IPS-NIHi7 (cell line): Measurements from ENCODE around the gene DGKD.

Source experiments
- DNase-seq: peaks from one replicate; pipeline ENCODE4 v3.0.0; 2012; ENCODE audit warnings: mixed read lengths; ENCODE audit errors: extremely low spot score

The DGKD gene

DNA sequence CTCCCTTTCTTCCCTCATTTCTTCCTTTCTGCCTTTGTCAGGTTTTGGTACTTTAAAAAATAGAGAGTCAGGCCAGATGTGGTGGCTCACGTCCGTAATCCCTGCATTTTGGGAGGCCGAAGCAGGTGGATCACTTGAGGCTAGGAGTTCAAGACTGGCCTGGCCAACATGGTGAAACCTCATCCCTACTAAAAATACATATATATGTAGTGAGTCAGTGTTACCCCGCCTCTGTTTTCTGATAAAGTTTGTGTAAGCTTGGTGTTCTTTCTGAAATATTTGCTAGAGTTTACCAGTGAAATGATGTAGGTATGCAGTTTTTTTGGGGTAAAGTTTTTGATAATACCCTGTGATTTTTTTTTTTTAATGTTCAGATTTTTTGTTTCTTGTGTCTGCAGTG is 58.8 kb downstream of the DGKD start:
- DNase-seq: no peak

DNA sequence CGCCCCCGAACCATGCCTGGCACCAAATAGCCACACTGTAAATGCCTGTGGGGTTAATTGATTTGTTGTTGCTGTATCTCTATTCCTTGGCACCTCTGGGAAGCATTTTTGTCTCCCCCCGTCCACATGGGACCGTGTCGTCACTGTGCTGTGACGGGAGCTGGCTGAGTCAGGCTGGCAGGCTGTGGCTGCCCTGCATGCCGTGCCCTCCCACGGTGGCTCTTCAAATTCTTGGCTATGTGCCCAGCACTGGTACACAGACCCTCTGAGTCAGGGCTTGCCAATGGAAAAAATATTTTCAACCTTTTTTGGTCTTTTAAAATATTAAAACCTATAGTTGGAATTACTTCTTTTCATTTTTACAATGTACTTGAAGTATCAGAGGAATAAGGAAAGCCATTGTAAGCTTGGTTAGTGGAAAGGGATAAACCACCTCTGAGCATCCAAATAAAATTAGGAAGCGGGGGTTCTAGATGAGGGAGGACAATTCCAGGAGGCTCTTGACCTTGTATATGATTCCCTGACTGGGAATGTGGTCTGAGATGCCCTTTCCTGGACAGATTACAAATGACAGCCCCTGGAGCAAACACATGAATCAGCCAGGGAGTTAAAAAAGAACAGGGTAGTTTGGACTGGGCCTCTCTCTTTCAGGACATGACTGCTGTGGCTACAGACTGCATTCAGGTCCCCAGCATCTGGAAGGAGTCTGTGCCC is 59.4 kb downstream of the DGKD start:
- no peak for DNase-seq

DNA sequence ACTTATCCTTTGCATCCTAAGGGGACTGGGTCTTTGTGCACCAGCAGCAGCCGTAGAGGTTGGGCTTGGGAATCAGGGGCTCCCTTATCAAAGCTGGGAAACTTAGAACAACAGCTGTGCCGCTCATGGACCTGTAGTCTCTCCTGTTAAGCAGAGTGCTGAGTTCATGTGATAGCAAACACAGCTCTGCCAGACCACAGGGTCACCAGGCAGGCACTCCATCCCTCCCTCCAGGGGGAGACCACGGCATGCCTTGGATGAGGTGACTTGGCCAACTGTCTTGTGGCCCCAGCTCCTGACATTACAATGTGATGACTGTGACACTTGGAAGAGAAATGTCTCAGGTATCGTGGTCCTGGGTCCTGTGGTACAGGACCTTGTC is 60.0 kb downstream of the DGKD start:
- DNase-seq: no peak

DNA sequence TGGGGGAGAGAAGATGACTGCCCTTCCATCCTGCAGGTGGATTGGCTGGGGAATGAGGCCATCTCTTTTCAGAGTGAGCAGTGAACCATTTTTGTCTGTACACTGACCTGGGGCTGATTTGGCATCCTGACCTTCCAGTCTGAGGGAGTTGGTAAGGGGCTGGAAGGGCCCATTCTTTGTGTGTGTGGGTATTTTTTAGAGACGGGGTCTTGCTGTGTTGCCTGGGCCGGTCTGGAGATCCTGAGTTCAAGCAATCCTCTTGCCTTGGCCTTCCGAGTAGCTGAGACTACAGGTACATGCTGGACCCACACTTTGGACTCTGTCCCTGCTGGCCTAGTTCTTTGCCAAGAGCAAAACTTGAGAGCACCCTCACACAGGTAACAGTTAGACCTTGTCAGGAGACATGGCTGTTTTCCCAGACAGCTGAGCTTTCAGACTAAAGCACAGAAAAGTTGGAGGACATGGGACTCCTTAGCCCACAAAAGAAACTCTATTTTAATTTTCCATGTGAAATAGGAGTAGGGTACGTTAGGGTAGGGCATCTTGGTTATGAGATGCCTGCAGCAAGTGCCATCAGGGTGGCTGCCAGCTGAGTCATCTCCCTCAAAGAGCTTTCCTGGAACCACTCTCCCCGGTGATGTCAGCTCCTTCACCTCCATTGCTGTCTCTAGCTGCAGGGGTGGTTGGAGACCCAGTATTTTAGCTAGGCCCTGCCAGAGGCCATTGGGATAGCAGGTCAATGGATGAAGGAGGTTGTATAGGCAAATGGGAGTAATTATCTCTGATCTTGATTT is 60.7 kb downstream of the DGKD start:
- no peak for DNase-seq

DNA sequence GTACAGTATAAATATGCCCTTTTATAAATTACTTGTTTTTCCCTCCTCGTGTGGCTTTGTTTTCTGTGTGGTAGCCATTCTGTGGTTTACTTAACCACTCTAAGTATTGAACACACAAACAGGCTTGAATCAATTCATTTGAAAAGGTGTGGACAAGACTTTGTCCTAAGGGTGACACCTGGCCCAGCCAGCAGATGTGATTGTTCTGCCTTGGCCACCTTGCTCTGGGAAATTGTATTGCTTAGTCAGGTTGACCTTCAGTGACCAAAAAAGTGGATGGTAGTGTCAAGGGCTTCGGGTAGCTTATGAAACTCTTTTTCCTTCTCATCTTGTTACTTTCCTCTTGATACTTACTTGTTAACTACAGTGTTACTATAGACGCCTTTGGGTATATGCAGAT is 61.9 kb downstream of the DGKD start:
- DNase-seq: no peak

DNA sequence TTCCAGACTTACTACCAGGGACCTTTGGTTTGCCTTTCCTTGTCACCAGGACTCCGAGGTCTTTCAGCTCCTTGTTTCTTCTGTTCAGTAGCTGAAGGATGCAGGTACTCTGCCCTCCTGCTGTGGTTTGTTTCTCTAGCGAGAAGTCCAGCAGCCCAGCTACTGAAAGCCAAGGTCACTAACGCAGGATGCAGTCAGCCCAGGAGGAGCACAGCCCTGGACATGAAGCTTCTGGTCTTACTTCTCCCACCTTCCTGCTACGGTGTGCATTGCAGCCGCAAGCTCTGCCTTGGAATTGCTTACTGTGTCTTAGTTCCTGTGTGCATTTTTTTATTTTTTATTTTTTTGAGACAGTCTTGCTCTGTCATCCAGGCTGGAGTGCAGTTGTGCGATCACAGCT is 62.4 kb downstream of the DGKD start:
- DNase-seq: no peak

DNA sequence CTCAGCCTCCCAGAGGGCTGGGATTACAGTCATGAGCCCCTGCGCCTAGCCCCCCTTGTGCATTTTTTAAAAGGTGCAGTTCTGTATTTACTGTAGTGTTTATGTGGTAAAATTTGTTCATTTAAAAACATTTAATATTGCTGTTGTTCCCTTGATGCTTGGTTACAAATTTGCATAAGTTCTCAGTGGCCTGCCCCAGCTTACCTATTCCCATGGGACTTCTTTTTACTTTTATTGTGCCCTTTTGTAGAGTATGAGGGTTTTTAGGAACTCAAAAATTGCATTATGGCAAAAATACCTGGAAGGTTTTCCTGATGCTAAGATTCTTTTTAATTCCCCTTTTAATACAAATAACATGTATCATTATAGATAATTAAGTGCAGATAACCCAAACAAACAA is 63.0 kb downstream of the DGKD start:
- no peak for DNase-seq

DNA sequence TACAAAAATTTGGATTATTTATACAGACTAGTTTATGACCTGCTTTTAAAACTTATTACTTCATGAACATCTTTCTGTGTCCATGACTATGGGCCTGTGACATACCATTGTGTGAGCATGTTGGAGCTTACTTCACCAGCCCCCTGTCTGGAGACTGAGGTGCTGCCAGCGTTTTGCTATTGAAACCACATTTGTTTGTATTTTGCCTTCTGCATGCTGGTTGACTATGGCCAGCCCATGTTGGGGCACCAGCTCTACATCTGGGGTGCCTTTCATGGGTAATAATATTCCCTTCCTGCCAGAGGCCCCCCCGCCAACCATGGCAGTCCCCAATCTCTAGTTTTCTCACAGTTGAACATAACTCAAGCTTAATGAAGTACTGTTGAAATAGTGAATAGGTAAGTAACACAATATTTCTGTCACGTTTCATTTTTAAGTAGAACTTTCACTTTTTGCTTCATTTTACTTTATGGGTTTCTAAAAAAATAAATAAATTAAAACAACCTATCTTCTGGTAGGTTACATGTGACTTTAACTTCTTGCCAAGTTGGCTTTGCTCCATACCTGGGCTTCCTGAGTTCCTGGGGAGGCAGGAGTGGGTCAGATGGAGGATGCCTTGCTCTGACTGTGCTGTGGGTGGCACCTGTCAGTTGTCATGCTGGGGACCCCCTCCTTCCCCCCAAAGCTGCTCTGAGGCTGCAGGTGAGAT is 63.9 kb downstream of the DGKD start:
- DNase-seq: no peak

DNA sequence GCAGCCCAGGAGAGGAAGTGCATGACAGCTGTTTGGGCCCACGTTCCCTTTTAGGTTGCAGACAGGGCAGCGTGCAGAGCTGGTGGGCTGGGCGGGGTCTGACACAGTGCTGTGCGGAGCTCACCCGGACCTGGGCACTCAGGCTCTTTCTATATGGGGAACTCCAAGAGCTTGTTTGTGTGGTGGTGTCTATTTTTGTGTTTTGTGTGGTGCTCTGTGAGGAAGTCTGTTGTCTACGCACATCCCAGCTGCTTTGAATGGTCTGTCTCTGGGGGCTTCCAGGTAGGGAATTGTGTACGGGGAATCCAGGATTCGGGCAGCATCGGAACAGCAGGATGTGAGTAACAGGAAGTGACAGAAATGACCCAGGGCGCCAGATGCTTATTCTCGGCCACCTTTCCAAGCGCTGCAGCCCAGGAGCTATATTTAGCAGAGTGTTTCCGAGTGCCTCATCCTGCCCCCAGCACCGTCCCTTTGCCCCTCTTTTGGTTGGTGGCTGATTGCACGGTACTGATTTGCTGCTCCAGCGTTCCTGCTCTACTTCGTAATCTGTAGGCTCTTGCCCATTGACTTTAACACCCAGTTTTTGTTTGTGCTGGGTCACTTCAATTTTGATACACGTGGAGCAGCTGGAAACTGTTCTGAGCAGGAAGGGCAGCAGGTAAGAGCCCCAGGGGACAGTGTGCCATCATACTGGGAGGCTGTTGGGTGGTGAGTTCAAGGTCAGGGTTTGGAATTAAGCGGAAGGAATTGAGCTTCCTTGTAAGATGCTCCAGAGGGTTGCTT is 64.7 kb downstream of the DGKD start:
- DNase-seq: no peak

DNA sequence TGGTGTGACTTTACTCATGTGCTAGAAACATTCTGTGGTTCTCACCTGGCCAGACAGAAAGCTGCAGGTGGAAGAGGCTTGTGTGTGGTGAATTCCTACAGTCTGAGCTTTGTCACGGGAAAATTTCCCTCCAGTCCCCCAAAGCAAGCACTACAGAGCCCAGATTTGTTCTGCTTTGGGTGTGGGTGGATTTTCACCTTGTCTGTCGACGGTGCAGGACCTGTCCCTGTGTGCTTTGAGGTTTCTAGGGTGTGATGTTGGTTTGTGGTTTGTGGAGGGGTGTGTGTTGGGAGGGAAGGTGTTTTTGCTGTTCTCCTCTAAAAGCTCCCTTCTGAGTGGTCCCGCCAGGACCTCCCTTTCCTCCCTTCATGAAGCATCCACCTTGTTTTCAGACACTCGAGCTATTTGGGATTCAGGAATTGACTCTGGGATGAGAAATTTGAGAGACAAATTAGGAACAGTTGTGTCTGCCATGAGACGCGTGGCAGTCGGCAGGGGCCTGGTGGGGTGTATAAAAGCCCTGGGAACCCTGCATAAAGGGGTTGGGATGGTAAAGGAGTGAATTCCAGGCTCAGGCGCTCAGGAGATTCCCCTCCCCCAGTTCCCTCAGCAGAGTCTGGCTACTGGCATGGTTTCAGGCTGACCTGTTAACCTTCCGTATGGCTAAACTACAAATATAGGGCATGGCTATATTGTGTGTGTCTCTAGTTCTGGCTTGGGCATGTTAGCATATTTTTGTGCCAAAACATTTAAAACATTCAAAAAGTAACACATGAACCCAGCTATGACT is 65.5 kb downstream of the DGKD start:
- peak; percentile 59 for DNase-seq

DNA sequence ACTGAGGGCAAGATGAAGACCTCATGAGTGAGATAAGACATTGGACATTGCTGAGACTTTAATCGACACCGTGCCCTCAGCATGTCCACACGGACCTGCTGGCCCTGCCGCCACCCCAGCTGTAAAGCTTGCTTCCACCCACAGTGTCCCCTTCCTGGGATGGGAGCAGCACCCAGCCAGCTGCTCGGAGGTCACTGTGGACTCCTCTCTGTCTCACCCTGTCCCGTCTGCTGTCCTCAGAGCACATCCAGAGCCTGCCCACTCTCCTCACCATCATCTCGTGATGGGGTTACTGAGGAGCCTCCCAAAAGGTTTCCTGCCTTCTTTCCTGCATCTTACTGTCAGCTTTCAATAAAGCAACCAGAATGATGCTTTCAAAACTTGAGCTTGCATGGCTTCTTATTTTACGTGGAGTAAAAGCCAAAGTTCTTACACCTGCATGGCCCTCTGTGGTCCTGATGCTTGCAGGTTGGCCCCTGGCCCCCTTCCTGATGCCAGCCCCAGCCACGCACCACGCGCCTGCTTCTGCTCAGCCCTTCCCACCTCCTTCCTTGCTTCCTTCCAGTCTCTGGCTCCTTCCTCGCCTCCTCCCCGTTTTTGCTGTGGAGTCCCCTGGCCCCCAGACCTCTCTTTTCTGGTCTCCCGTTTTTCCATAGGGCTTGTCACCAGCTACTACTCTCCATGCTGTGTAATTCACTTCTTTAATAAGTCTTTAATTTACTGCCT is 67.0 kb downstream of the DGKD start:
- no peak for DNase-seq

DNA sequence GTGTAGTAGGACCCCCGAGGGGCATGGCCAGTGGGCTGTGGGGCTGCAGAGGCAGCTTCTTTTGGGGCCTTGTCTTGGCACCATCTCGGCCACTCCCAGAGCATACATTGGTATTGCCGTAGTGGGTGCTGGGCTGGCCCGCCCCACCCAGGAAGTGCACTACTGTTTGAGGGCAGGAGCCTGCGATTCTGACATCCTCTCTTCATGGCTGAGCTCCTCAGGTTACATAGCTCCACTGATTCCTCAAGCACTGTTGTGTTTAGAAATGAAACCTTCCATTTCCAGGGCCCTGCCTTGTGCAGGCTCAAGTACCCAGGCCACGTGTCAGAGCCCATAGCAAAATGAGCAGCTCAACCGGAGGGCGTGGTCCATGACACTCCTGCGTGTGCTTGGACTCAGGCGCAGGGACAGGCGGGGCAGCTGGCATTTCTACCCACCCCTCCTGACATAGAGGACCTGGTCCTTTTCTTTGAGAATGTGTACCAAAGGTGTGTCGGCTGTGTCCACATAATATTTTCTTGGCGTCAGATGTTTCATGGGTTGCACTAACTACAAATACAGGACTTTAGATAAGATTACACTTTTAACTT is 67.9 kb downstream of the DGKD start:
- DNase-seq: no peak

DNA sequence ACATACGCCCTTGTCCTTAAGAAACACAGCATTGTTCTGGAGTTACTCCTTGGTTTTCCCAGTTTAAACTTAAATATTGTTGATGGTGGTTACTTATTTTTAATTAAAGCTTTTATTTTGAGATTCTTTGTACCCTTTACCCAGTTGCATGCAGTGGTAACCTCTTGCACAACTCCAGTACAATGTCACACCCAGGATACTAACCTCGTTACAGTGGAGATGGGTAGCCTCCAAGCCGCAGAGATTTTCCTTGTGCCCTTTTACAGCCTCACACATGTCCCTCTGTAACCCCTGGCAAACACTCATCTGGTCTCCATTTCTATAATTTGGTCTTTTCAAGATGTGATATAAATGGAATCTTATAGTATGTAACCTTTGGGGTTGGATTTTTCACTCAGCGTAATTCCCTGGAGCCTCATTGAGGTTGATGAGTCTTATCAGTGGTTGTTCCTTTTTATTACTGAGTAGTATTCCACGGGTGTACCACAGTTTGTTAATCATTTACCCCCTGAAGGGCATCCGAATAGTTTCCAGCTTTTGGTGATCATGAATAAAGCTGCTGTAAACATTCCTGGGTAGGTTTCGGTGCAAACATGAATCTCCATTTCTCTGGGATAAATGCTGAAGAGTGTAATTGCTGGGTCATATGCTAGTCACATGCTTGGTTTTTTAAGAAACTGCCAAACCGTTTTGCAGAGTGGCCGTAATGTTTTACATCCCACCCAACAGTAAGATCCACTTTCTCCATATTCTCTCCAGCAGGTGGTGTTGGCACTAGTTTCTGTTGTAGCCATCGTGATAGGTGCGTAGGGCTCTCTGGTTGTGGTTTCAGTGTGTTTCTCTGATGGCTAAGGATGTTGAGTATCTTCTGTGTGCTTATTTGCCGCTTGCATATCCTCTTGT is 68.6 kb downstream of the DGKD start:
- no peak for DNase-seq

DNA sequence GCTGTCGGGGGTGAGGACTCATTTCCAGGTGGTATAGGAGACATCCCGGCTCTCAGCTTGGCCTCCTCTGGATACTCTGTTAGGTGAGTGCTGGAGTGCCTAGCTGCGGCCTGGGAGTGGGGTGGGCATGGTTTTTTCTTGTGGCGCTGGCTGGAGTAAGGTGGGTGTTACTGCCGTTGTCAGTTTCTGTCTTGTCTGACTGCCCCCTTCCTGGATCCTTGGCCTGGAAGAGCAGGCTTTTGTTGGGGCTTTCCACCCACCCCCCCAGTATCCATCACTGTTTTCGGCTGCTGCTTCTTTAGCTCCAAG is 69.2 kb downstream of the DGKD start:
- DNase-seq: no peak

DNA sequence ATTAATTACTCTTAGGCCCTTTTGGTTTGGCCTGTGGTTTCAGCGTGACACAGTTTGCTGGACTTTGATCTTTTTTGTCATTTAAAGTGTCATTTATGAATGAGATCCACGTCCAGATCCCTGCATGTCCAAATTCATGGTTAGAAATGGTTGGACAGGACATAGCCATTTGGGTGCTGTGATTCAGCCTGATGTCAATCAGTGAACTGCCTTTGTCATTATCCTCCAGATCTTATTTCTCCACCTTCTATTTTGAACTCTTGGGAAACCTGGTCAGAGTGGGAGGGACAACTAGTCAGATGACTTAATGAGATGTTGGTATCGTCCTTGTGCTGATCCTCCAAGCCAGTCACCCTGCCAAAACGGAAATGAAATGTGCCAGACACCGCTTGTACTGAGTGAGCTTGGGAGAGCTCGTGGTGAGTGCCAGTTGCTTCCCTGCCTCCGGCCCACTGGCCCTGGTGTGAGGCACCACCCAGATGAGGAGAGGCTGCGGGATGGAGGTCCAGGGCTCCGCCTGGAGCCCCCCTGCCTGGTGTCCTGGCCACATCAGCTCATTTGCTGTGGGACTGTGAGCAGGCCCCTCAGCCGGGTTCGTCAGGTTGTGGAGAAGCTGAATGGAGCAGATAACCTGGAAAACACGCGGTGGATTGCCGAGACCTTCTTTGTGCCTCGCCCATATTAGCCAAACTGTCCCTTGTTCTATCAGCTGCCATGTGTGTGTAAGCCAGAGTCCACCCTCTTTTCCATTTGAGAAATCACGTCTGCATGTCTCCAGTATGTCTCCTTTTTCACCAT is 70.1 kb downstream of the DGKD start:
- DNase-seq: no peak

DNA sequence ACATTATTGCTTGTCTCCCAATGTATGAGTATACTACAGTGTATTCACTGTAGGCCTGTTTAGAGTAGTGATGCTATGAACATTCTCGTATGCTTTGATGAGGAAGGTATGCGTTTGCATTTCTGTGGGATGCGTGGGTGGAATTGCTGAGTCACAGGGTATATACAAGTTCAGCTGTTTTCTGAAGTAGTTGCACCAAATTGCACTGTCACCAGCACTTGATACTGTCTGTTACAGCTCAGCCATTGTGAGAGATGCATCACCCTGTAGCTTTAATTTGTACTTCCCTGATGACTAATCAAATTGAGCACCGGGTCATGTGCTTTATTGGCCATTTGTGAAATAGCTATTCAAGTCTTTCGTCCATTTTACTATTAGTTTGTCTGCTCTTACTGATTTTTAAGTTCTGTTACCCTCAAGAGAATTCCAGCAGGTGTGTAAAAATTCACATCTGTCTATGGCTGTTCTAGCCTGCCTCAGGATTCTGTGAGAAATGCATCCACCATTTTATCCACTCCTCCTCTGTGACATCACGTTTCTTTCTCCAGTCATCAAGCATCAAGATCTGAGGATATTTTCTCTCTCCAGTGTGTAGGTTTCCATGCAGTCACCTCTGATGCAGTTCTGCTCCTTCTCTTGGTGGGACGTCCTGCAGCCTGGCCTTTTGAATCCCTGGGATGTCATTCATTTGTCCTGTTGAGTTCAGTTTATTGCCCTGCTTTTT is 72.5 kb downstream of the DGKD start:
- DNase-seq: no peak

DNA sequence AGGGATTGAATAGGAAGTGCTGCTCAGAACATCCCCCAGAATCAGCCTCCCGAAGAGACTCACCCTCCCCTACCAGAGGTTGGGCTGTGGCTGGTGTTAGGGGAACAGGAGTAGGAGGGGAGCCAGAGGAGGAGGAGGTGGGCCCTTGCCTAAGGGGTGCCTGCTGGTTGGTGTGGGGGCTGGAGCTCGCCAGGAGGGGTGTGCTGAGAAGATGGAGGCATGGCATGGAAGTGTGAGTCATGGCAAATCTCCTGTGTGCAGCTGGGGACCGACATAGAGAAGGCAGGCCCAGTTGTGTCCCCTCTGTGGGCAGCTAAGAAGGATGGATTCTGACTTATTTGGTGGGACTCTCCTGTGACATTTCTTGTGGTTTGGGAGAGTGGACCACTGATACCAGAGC is 73.7 kb downstream of the DGKD start:
- no peak for DNase-seq

DNA sequence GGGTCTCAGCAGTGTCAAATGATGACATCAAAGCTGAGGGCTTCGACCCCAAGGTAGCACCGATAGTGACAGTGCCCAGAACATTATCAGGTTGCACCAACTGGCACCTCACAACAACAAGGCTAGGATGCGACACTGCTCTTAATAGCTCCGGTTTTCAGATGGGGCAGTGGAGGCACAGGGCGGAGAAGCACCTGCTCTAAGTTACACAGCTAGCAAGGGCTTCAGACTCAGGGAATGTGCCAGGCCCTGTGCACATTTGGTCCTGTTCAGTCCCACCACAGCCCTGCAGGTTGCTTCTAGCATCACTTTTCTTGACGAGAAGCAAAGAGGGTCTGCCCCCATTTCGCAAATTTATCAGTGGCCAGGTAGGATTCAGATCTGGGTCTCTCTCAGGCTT is 74.1 kb downstream of the DGKD start:
- no peak for DNase-seq
